ENCODE measurements around the gene SLC23A1. TPM values are rescaled to one million over a fixed set of nuclear protein-coding genes. Genes with fewer than 3 reads are reported as not detected.

Gene SLC23A1
- total RNA-seq, 2 donors from 2014 or later = 0.95 to 1.6 TPM

DNA sequence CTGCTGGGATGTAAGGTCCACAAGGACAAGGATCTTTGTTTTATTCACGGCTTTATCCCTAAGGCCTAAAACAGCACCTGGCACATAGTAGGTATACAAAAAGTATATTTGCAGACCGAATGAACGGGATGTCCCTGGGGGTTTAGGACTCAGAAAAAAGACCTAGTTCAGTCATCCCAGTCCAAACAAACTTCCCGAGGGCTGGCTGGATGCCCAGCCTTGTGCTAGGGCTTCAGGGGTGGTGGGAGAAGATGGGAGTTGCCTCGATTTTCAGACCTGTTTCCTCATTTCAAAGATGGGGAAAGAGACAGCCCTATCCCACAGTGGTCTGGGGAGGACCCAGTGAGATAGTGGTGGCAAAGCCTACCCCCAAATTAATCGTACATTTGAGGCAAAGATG lies 14.8 kb upstream of the SLC23A1 start:
- no peaks in the 10 kb centered on the region for H3K27me3 Mint-ChIP-seq
- H3K9me3 Mint-ChIP-seq = no peaks in the 10 kb centered on the region
- peak overlapping the region; percentile 26 for H3K27ac Mint-ChIP-seq
- no peak overlapping the region for H3K4me3 Mint-ChIP-seq
- ATAC-seq (replicated peaks) = no peak
- H3K4me1 Mint-ChIP-seq = peaks cover 24% of the 10 kb centered on the region
- H3K36me3 Mint-ChIP-seq (ENCODE audit: low read depth) = peaks cover 49% of the 10 kb centered on the region

DNA sequence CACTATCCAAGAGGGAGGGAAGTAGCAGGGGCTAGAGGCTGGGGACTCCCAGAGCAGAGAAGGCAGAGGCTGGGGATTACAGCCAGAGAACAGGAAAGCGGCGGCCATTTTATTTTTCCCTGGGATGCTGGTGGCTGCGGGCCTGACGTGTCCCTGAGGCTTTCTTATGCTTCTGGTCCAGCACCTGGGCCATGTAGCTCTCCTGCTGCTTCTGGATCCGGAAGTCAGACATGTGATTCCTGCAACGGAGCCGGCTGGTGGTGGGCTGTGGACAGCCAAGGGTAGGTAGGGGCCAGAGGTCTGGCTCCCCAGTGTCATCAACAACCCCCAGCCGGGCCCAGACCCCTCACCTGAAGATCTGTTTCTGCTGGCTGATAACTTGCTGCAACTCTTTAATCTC lies 13.6 kb upstream of the SLC23A1 start:
- no peaks in the 10 kb centered on the region for H3K9me3 Mint-ChIP-seq
- ATAC-seq (replicated peaks) = no peak
- peaks cover 22% of the 10 kb centered on the region for H3K4me1 Mint-ChIP-seq
- H3K27ac Mint-ChIP-seq = peak overlapping the region; percentile 26
- H3K27me3 Mint-ChIP-seq = no peaks in the 10 kb centered on the region
- H3K36me3 Mint-ChIP-seq (ENCODE audit: low read depth) = peaks cover 57% of the 10 kb centered on the region
- H3K4me3 Mint-ChIP-seq = peak overlapping the region; percentile 59

DNA sequence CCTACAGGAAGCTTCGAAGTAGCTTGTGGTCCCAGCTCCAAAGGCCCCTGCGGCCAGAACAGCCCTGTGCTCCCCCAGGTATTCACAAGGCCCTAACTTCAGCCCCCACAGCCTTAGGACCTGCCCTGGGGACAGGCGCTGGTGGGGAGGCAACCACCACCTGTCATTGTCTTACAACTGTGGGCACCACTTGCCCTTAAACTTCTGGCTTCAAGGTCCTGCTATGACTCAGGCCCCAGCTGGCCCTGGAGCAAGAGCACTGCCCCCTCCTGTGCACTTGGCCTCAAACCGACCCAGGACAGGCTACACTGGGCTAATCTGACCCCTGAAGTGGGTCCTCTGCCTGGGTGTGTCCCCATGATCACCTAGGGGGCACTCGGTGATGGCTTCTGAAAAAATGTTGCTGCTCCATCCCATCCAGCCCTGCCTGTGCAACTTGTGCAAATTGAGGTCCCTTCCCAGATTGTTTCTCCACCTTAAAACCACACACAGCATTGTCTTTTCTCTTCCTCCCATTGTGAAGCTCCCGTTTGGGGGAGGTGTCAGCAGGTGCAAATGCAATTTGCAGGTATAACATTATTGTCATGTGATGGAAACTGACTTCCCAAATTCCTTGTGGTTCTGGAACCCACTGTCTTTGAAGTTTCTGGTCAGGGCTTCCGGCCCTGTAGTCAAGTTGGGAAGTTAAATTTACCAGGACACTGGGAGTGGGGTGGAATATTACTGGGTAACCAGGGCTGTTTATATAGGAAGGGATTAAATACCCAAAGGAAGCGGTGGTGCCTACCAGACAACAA lies 12.9 kb upstream of the SLC23A1 start:
- H3K27ac Mint-ChIP-seq = no peak overlapping the region
- peak overlapping the region; percentile 59 for H3K4me3 Mint-ChIP-seq
- H3K27me3 Mint-ChIP-seq = no peaks in the 10 kb centered on the region
- no peaks in the 10 kb centered on the region for H3K9me3 Mint-ChIP-seq
- peaks cover 64% of the 10 kb centered on the region for H3K36me3 Mint-ChIP-seq (ENCODE audit: low read depth)
- H3K4me1 Mint-ChIP-seq = peaks cover 28% of the 10 kb centered on the region
- no peak for ATAC-seq (replicated peaks)

GRCh38 chr5:139394654-139395566 lies 11.8 kb upstream of the SLC23A1 start, which contains the start of gene PROB1:
Gene PROB1, minus strand, starts transcription at chr5:139395104. Its CDS starts 23 bp downstream, at chr5:139395081.
- Mint-ChIP-seq H3K27me3 (no peaks in the 10 kb centered on the region), H3K4me1 (peaks cover 34% of the 10 kb centered on the region), H3K9me3 (no peaks in the 10 kb centered on the region), H3K36me3 (ENCODE audit: low read depth) (peaks cover 70% of the 10 kb centered on the region), H3K27ac (peak within 1 kb of the TSS; percentile 90), H3K4me3 (peak within 1 kb of the TSS; percentile 97)
- no peak for ATAC-seq (replicated peaks)

DNA sequence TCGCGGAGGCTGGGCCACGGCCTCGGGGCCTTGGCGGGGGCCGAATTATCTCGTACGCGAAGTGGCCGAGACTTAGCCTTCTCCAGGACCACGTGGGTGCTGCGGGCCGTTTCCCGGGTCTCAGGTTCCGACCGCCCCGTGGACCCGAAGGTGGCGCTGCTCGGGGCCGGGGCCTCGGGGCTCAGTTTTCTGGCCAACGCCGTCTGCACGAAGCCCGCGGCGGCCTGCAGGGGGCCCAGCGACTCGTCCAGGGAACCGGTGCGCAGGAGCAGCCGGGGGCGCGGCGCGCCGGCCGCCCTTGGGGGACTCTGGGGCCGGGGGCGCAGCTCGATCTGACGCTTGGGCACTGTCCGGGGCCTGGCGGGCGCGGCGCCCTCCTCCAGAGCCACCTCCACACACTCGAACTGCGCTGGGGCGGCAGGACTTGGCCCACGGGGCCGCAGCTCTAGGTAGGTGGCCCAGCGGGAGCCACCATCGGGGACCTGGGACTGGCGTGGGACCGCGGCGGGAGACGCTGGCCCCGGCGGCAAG lies 11.1 kb upstream of the SLC23A1 start:
- H3K27me3 Mint-ChIP-seq = no peaks in the 10 kb centered on the region
- peak overlapping the region; percentile 90 for H3K27ac Mint-ChIP-seq
- H3K4me3 Mint-ChIP-seq = peak overlapping the region; percentile 97
- peaks cover 72% of the 10 kb centered on the region for H3K36me3 Mint-ChIP-seq (ENCODE audit: low read depth)
- ATAC-seq (replicated peaks) = no peak
- H3K9me3 Mint-ChIP-seq = no peaks in the 10 kb centered on the region
- H3K4me1 Mint-ChIP-seq = peaks cover 35% of the 10 kb centered on the region

DNA sequence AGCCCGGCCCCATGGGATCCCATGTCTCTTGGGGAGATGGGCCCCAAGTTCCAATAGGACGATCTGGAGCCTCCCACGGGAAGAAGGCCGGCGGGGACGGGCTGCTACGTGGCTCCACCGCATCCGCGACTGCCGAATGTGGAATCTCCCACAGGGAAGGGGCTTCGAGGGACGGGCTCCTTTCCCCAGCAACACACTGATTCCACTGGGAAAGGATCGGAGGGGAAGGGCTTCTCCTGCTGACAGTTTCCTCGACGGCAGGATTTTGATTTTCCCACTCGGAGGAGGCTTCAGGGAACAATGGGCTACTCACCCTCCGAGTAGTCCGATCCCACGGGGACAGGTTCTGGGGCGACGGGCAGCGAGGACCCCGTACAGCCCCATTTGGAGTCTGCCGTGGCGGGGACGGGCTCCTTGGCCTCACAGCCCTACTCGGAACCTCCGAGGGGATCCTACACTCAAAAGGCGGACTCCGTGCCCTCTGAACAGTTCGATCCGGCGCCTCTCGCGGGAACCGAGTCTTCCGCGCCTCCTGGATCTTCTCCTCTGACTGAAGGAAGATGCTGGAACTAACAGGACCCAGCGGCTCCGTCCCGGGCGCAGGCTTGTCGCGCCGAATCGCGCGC lies 10.5 kb upstream of the SLC23A1 start:
- Mint-ChIP-seq H3K36me3 (ENCODE audit: low read depth) (peaks cover 71% of the 10 kb centered on the region), H3K4me3 (peak overlapping the region; percentile 97), H3K27me3 (no peaks in the 10 kb centered on the region), H3K4me1 (peaks cover 33% of the 10 kb centered on the region), H3K9me3 (no peaks in the 10 kb centered on the region), H3K27ac (peak overlapping the region; percentile 90)
- ATAC-seq (replicated peaks) = no peak

DNA sequence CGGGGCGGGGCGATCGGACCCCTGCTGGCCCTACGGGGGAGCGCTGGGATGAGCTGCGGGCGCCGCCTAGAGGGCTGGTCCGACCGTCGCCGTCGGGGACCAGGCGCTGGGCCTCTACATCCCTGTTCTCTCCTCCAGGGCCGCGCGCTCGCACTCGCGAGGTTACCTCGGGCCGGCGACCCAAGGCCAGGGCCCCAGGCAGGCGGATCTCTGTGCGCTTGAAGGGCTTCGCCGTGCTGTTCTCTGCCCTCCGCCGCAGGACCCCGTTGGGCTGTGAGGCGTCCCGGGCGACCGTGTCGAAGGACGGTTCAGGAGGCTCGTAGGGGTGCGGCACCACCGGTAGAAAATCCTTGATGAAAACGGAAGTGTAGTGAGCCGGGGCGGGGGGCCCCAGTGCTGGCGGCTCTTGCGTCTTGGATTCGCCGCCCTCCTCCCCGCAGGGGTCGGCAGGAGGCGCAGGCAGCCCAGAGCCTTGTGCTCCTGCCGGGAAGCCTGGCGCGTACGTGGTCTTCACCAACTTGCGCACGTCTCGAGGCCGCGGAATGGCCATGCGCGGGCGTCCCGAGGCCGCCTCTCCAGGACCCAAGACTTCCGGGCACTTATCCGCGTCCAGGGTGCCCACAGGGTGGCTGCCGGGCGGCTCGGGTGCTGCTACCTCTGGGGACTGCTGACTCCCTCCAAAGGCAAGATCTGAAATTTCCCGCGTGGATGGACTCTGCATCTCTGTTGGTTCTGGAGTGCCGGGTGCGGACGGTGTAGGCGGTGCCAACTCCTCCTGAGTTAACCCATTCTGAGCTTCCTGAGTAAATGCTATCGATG lies 9.8 kb upstream of the SLC23A1 start:
- Mint-ChIP-seq H3K4me3 (peak overlapping the region; percentile 97), H3K27ac (peak overlapping the region; percentile 90), H3K9me3 (no peaks in the 10 kb centered on the region), H3K36me3 (ENCODE audit: low read depth) (peaks cover 68% of the 10 kb centered on the region), H3K4me1 (peaks cover 33% of the 10 kb centered on the region), H3K27me3 (no peaks in the 10 kb centered on the region)
- ATAC-seq (replicated peaks) = peak; percentile 68

DNA sequence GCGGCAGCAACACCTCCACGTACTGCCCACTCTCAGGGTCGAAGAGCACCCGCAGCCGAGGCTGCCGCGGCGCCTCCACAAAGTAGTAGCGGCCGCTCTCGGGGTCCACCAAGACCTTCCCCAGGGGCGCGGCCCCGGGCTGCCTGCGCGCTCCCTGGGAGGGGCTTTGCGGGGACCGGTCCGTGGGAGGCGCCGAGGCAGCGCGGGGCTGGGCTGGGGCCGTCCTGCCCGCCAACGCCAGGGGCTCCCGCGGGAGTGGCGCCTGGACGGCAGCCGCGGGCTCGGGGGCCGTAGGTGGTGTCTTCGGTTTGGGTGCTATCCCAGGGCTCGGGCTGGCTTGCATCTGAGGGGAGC lies 9.2 kb upstream of the SLC23A1 start:
- H3K36me3 Mint-ChIP-seq (ENCODE audit: low read depth) = peaks cover 66% of the 10 kb centered on the region
- no peaks in the 10 kb centered on the region for H3K27me3 Mint-ChIP-seq
- H3K4me3 Mint-ChIP-seq = peak overlapping the region; percentile 97
- peak; percentile 21 for ATAC-seq (replicated peaks)
- peaks cover 33% of the 10 kb centered on the region for H3K4me1 Mint-ChIP-seq
- H3K27ac Mint-ChIP-seq = peak overlapping the region; percentile 99
- no peaks in the 10 kb centered on the region for H3K9me3 Mint-ChIP-seq

DNA sequence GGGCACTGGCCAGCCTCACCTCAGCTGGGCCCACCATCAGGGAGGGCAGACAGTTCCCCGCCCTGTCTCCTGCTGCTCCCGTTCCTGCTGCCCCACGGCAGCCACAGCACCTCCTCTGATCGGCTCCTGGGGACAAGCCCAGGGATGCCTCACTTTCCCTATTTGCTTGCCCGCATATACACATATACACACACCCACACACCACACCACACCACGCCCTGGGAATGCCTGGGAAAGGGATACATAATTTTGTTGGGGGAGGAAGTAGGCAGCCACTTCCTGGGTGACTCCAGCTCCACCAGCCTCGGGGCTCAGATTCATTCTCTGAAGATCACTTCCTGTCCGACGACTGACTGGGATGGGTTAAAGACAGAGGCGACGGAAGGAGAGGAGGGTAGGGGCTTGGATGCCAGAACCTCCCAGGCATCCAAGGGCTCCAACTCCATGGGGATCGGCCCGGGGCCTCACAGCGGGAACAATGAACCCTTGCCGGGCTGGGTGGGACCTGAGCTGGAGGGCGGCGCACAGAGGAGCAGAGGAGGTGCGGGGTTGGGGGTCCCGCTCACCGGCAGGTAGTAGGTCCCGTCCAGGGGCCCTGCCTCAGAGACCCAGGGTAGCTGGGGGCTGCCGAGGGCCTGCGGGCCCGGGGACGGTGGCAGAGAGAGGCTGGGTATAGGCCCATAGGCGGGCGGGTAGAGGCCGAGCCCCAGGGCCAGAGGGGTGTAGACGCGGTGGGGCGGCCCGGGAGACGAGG lies 8.7 kb upstream of the SLC23A1 start:
- peak; percentile 20 for ATAC-seq (replicated peaks)
- Mint-ChIP-seq H3K36me3 (ENCODE audit: low read depth) (peaks cover 61% of the 10 kb centered on the region), H3K27ac (peak overlapping the region; percentile 99), H3K9me3 (no peaks in the 10 kb centered on the region), H3K27me3 (no peaks in the 10 kb centered on the region), H3K4me3 (peak overlapping the region; percentile 97), H3K4me1 (peaks cover 28% of the 10 kb centered on the region)

GRCh38 chr5:139390639-139391569 lies 7.8 kb upstream of the SLC23A1 start:
- Mint-ChIP-seq H3K4me3 (peak overlapping the region; percentile 97), H3K27ac (peak overlapping the region; percentile 99), H3K27me3 (no peaks in the 10 kb centered on the region), H3K9me3 (no peaks in the 10 kb centered on the region), H3K36me3 (ENCODE audit: low read depth) (peaks cover 54% of the 10 kb centered on the region), H3K4me1 (peaks cover 21% of the 10 kb centered on the region)
- ATAC-seq (replicated peaks) = no peak

DNA sequence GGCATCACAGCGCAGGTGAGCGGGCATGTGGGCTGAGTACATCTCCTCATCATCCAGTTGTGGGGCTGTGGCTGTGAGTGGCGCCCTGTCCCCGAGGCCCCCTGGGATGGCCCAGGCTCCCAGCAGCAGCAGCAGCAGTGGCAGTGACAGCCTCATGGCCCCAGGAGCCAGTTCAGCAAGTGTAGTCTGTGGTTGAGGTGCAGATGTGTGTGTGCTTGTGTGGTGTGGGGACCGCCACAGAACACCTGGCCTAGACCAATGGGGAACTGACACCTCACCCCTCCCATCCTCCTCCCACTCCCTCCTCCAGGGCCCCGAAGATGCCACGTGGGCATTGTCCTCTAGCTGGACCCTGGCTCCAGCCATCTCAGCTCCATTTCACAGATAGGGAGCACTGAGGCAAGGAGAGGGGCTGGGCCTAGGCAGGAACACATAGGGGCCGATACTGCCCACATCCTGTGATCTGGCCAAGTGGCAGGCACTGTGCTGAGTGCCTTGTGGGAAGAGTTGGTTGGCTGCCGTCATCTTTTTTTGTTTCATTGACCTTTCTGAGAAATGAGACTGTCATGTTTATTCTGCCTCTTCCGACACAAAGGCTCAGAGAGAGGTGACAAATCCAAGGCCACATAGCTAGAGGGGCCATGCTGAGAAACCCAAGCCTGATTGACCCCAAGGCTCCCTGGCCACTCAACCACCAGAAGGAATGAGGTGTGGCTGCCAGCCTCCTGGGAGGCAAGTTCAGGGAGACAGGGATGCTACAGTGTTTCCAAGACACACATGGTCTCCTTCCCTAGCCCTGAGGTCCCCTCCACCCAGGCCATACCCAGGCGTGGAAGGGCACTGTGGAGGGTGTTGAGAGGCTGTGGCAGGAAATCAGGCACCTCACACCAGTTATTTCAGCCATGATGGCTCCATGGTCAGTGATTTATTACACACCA lies 6.9 kb upstream of the SLC23A1 start, which contains the start of gene MZB1:
Gene MZB1, minus strand, starts transcription at position 213 of the 938 bp plus-strand sequence. Its CDS starts 57 bp downstream, at position 156.
- ATAC-seq (replicated peaks) = peak; percentile 77
- peak within 1 kb of the TSS; percentile 97 for H3K4me3 Mint-ChIP-seq
- peak within 1 kb of the TSS; percentile 99 for H3K27ac Mint-ChIP-seq
- H3K4me1 Mint-ChIP-seq = peaks cover 27% of the 10 kb centered on the region
- no peaks in the 10 kb centered on the region for H3K27me3 Mint-ChIP-seq
- H3K9me3 Mint-ChIP-seq = no peaks in the 10 kb centered on the region
- peaks cover 45% of the 10 kb centered on the region for H3K36me3 Mint-ChIP-seq (ENCODE audit: low read depth)

Measured in activated T-helper 17 cell treated with anti-CD3 and anti-CD28 coated beads, Interleukin-2, amount 50 U/mL, for 72 hours (primary cell).